Nephron (organoid): ENCODE data around the gene SPIN1.

Experiments used
- H3K27ac Mint-ChIP-seq, 3 experiments: 2 replicates each; pipeline ENCODE4 v1.8.0; 2020; ENCODE audit warnings: mixed read lengths in 3 of 3, mild to moderate bottlenecking in 2 of 3, moderate library complexity in 1 of 3
- H3K27me3 Mint-ChIP-seq: 2 replicates; pipeline ENCODE4 v1.8.0; 2021; ENCODE audit warnings: low read depth, mild to moderate bottlenecking, moderate library complexity, mixed read lengths
- H3K36me3 Mint-ChIP-seq: 2 replicates; pipeline ENCODE4 v1.8.0; 2020; ENCODE audit warnings: low read depth, mixed read lengths
- H3K4me1 Mint-ChIP-seq: 2 replicates; pipeline ENCODE4 v1.8.0; 2020; ENCODE audit warnings: mixed read lengths
- H3K4me3 Mint-ChIP-seq, 3 experiments: 2 replicates each; pipeline ENCODE4 v1.8.0; 2020; ENCODE audit warnings: mild to moderate bottlenecking in 3 of 3, mixed read lengths in 3 of 3, moderate library complexity in 2 of 3
- H3K9me3 Mint-ChIP-seq: 2 replicates; pipeline ENCODE4 v1.8.0; 2020; ENCODE audit warnings: mixed read lengths
- CTCF ChIP-seq, 3 experiments: fragments of 200-600 bp; sonication (generic); IDR thresholded peaks; one replicate each; pipeline ENCODE4 v1.5.0; 2021; ENCODE audit warnings: antibody characterized with exemption in 3 of 3; ENCODE audit not compliant: unreplicated experiment in 3 of 3

The SPIN1 gene

GRCh38 chr9:88391236-88391635, 3.0 kb downstream of the SPIN1 start:
- Mint-ChIP-seq H3K27me3 (no peaks in the 10 kb centered on the region), H3K4me3 (peak overlapping the region; percentile 70 to 99 (median 83)), H3K36me3 (peaks cover 35% of the 10 kb centered on the region), H3K9me3 (no peaks in the 10 kb centered on the region), H3K27ac (peak overlapping the region; percentile 65 to 99 (median 72)), H3K4me1 (peaks cover 52% of the 10 kb centered on the region)
- TF ChIP-seq CTCF (IDR thresholded peaks at IDR 0.05; ENCODE audit: unreplicated experiment in 3 of 3): no peak

DNA sequence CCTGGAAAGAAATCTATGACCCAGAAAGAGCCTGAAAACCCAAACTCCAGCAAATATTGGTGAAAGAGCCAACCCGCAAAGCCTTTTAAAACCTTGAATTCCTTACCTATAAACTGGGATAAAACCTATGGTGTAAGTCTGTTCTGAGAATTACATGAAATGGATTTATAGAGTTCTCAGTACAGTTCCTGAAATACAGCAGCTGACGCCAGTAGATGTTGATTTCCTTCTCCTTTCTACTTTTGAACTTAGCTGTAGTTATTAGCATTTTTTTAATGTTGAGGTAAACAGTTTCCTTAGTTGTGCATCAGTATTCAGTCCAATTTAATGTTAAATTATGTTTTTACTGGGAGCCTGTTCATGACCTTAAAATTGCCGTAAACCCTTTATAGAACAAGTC, 3.7 kb downstream of the SPIN1 start:
- Mint-ChIP-seq H3K4me1 (peaks cover 55% of the 10 kb centered on the region), H3K9me3 (no peaks in the 10 kb centered on the region), H3K27ac (peak overlapping the region; percentile 65 to 99 (median 75)), H3K36me3 (peaks cover 38% of the 10 kb centered on the region), H3K4me3 (peak overlapping the region; percentile 42 to 74 (median 52)), H3K27me3 (no peaks in the 10 kb centered on the region)
- no peak for TF ChIP-seq CTCF (IDR thresholded peaks at IDR 0.05; ENCODE audit: unreplicated experiment in 3 of 3)

- Mint-ChIP-seq H3K4me1 (peaks cover 56% of the 10 kb centered on the region), H3K9me3 (no peaks in the 10 kb centered on the region), H3K4me3 (peak overlapping the region; percentile 54 to 63 (median 54)), H3K27me3 (no peaks in the 10 kb centered on the region), H3K27ac (peak overlapping the region; percentile 44 to 75 (median 65)), H3K36me3 (peaks cover 43% of the 10 kb centered on the region)
- TF ChIP-seq CTCF (IDR thresholded peaks at IDR 0.05; ENCODE audit: unreplicated experiment in 3 of 3): no peak
Measured at GRCh38 chr9:88392549-88392948, 4.3 kb downstream of the SPIN1 start.

GRCh38 chr9:88396836-88397577, 8.8 kb downstream of the SPIN1 start:
- TF ChIP-seq CTCF (IDR thresholded peaks at IDR 0.05; ENCODE audit: unreplicated experiment in 3 of 3): no peak
- Mint-ChIP-seq H3K4me1 (peaks cover 41% of the 10 kb centered on the region), H3K27me3 (no peaks in the 10 kb centered on the region), H3K27ac (peak overlapping the region; percentile 74 to 92 (median 81)), H3K36me3 (peaks cover 61% of the 10 kb centered on the region), H3K9me3 (no peaks in the 10 kb centered on the region), H3K4me3 (no peak overlapping the region)

DNA sequence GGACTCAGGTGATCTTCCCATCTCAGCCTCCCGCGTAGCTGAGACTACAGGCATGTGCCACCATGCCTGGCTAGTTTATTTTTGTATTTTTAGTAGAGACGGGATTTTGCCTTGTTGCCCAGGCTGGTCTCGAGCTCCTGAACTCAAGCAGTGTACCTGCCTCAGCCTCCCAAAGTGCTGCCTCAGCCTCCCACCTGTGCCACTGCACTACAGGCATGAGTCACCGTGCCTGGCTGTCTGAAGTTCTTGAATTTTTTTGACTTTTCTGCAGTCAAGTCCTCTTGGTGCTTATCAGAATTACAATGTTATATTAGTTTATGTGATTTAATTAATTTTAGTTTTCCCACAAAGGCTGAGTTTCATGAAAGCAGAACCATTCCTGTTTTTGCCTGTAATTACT, 9.8 kb downstream of the SPIN1 start:
- Mint-ChIP-seq H3K4me3 (no peak overlapping the region), H3K9me3 (no peaks in the 10 kb centered on the region), H3K27ac (peak overlapping the region in 1 of 3 experiments; percentile 28), H3K36me3 (peaks cover 61% of the 10 kb centered on the region), H3K27me3 (no peaks in the 10 kb centered on the region), H3K4me1 (peaks cover 31% of the 10 kb centered on the region)
- TF ChIP-seq CTCF (IDR thresholded peaks at IDR 0.05; ENCODE audit: unreplicated experiment in 3 of 3): no peak

DNA sequence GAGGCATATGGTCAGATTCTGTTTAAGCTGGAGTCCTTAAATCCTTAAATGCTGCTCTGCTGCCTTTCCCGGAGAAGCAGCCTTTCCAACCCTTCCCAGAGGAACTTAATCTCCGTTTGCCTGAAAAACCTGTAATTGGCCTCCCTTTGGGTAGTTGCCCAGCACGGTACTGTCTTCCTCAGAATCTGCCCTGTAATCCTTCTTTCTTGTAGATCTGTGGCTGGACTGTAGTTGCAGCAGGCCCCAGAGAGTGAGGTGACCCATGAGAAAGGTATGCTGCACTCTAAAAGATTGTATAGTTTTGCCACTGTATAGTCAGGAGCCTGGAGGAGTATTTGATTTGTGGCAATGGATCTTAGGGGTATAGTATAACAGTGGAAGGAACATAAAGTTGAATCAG, 11.7 kb downstream of the SPIN1 start:
- Mint-ChIP-seq H3K9me3 (no peaks in the 10 kb centered on the region), H3K27ac (peak overlapping the region; percentile 72 to 81 (median 81)), H3K36me3 (peaks cover 67% of the 10 kb centered on the region), H3K4me1 (peaks cover 29% of the 10 kb centered on the region), H3K27me3 (no peaks in the 10 kb centered on the region), H3K4me3 (peak overlapping the region in 1 of 3 experiments; percentile 13)
- TF ChIP-seq CTCF (IDR thresholded peaks at IDR 0.05; ENCODE audit: unreplicated experiment in 3 of 3): no peak
